ENCODE measurements around the gene TGFBR3.

DNA sequence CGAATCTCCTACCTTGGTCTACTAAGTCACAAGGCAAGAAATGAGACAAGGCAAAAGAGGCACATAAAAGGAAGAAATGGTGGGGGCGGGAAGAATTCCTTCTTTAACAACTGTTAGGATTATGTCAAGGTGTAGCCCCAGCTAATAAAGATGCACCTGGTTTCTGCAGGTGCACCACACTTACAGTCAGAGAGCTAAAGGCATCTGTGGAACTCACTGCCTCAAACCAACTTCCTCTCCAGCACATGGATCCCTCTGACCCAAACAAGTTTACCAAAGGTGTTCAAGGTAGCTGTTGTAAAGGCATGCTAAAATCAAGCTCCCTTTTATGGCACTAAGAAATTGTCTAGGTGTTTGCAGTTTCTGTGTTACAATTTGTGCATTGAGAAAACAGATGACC lies 38.1 kb downstream of the TGFBR3 start:
- TF ChIP-seq, protein P1, sequence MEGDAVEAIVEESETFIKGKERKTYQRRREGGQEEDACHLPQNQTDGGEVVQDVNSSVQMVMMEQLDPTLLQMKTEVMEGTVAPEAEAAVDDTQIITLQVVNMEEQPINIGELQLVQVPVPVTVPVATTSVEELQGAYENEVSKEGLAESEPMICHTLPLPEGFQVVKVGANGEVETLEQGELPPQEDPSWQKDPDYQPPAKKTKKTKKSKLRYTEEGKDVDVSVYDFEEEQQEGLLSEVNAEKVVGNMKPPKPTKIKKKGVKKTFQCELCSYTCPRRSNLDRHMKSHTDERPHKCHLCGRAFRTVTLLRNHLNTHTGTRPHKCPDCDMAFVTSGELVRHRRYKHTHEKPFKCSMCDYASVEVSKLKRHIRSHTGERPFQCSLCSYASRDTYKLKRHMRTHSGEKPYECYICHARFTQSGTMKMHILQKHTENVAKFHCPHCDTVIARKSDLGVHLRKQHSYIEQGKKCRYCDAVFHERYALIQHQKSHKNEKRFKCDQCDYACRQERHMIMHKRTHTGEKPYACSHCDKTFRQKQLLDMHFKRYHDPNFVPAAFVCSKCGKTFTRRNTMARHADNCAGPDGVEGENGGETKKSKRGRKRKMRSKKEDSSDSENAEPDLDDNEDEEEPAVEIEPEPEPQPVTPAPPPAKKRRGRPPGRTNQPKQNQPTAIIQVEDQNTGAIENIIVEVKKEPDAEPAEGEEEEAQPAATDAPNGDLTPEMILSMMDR (optimal IDR thresholded peaks at IDR 0.05 in 1 of 3, IDR thresholded peaks at IDR 0.05 in 1 of 3, conservative IDR thresholded peaks at IDR 0.05 in 1 of 3; ENCODE audit: extremely low read depth in 1 of 3, insufficient read depth in 2 of 3, low read length in 3 of 3) = no peak
- TF ChIP-seq EZH2 (IDR thresholded peaks at IDR 0.05; ENCODE audit: low read length) = no peak

Measured in keratinocyte (primary cell).